SK-N-SH treated with all-trans-retinoic acid at 6 μM for 48 hours (cell line): ENCODE results near the gene PTH1R.

Source experiments
- ARNTL ChIP-seq: fragments of 450-650 bp; formaldehyde crosslinking; IDR thresholded peaks from 2 replicates; pipeline ENCODE4 v1.5.0; 2020; ENCODE audit warnings: low read depth, mild to moderate bottlenecking, moderate library complexity, borderline replicate concordance
- BACH2 ChIP-seq: fragments of 250-450 bp; sonication (Bioruptor Pico); IDR thresholded peaks from 2 replicates; pipeline ENCODE4 v1.9.0; 2021; ENCODE audit warnings: mild to moderate bottlenecking, borderline replicate concordance
- OSR1 ChIP-seq: fragments of 250-450 bp; sonication (Bioruptor Pico); IDR thresholded peaks from 2 replicates; pipeline ENCODE4 v1.8.0; 2022; ENCODE audit warnings: moderate library complexity, mild to moderate bottlenecking, inconsistent platforms
- PPARA ChIP-seq: fragments of 250-450 bp; sonication (Bioruptor Pico); IDR thresholded peaks from 2 replicates; pipeline ENCODE4 v1.5.0; 2020; ENCODE audit warnings: mild to moderate bottlenecking, borderline replicate concordance
- RARB ChIP-seq: fragments of 250-450 bp; sonication (Bioruptor Pico); IDR thresholded peaks from 2 replicates; pipeline ENCODE4 v1.8.0; 2021; ENCODE audit warnings: mild to moderate bottlenecking, moderate library complexity
- SNAI2 ChIP-seq: fragments of 250-450 bp; sonication (Bioruptor Pico); IDR thresholded peaks from 2 replicates; pipeline ENCODE4 v1.5.0; 2020; ENCODE audit warnings: mild to moderate bottlenecking, moderate library complexity
- TOX ChIP-seq: fragments of 250-450 bp; sonication (Bioruptor Pico); IDR thresholded peaks from 2 replicates; pipeline ENCODE4 v1.8.0; 2021; ENCODE audit warnings: mild to moderate bottlenecking, moderate library complexity, borderline replicate concordance
- ZFP3 ChIP-seq: fragments of 250-450 bp; sonication (Bioruptor Pico); IDR thresholded peaks from 2 replicates; pipeline ENCODE4 v1.5.0; 2020; ENCODE audit warnings: mild to moderate bottlenecking, moderate library complexity
- ZFP30 ChIP-seq: fragments of 450-650 bp; formaldehyde crosslinking; IDR thresholded peaks from 2 replicates; pipeline ENCODE4 v1.5.0; 2022; ENCODE audit warnings: mild to moderate bottlenecking, moderate library complexity
- ZNF565 ChIP-seq: fragments of 450-650 bp; formaldehyde crosslinking; conservative IDR thresholded peaks from 2 replicates; pipeline ENCODE4 v1.5.0; 2020; ENCODE audit warnings: low read depth, mild to moderate bottlenecking, moderate library complexity
- TF ChIP-seq, protein P1 (sequence below): fragments of 250-450 bp; sonication (Bioruptor Pico); IDR thresholded peaks from 2 replicates; pipeline ENCODE4 v1.5.0; 2020; ENCODE audit warnings: mild to moderate bottlenecking, moderate library complexity
- TF ChIP-seq, protein P2 (sequence below): fragments of 250-450 bp; sonication (Bioruptor Pico); IDR thresholded peaks from 2 replicates; pipeline ENCODE4 v1.8.0; 2020; ENCODE audit warnings: mild to moderate bottlenecking, moderate library complexity, borderline replicate concordance
- TF ChIP-seq, protein P3 (sequence below): fragments of 250-450 bp; sonication (Bioruptor Pico); IDR thresholded peaks from 2 replicates; pipeline ENCODE4 v1.5.1; 2020; ENCODE audit warnings: low read depth, mild to moderate bottlenecking, moderate library complexity

DNA sequence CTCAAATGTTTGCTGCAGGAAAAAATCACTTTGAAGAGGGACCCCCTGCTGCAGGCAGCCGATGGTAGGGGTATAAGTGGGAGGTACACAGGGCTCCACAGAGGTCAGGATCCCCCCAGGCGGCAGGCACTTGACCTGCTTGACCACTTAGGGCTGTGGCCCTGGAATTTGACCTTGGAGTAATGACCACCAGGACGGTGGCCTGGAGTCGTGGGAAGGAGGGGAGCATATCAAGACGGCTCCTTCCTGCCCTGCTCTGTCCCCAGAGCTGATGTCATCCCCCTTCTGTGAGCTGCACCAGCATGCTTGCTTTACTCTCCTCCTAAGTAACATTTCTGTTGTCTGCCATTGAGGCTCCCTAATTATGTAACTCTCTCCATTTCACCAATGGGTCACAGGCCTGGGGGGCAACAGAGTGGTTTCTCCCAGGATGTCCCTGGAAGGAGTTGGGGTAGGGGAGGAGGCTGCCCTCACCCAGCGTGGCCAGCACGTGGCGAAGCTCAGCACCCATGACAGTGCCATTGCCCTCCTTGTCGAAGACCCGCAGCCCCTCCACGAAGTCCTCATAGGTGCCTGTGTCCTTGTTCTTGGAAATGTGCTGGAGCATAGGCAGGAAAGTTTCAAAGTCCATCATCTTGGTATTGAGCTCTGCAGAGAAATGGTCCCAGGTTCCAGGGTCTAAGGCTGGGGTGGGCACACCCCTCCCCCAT lies 18.4 kb upstream of the PTH1R start:
- TF ChIP-seq, protein P1, sequence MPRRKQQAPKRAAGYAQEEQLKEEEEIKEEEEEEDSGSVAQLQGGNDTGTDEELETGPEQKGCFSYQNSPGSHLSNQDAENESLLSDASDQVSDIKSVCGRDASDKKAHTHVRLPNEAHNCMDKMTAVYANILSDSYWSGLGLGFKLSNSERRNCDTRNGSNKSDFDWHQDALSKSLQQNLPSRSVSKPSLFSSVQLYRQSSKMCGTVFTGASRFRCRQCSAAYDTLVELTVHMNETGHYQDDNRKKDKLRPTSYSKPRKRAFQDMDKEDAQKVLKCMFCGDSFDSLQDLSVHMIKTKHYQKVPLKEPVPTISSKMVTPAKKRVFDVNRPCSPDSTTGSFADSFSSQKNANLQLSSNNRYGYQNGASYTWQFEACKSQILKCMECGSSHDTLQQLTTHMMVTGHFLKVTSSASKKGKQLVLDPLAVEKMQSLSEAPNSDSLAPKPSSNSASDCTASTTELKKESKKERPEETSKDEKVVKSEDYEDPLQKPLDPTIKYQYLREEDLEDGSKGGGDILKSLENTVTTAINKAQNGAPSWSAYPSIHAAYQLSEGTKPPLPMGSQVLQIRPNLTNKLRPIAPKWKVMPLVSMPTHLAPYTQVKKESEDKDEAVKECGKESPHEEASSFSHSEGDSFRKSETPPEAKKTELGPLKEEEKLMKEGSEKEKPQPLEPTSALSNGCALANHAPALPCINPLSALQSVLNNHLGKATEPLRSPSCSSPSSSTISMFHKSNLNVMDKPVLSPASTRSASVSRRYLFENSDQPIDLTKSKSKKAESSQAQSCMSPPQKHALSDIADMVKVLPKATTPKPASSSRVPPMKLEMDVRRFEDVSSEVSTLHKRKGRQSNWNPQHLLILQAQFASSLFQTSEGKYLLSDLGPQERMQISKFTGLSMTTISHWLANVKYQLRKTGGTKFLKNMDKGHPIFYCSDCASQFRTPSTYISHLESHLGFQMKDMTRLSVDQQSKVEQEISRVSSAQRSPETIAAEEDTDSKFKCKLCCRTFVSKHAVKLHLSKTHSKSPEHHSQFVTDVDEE (CRISPR knock-in tag) = no peak
- TF ChIP-seq ZNF565 (CRISPR knock-in tag) (no peak), TOX (CRISPR knock-in tag) (no peak), OSR1 (CRISPR knock-in tag) (no peak), RARB (CRISPR knock-in tag) (no peak), ZFP3 (CRISPR knock-in tag) (no peak), ARNTL (CRISPR knock-in tag) (no peak), ZFP30 (CRISPR knock-in tag) (no peak), SNAI2 (CRISPR knock-in tag) (no peak), BACH2 (CRISPR knock-in tag) (no peak), PPARA (no peak)
- TF ChIP-seq, protein P2, sequence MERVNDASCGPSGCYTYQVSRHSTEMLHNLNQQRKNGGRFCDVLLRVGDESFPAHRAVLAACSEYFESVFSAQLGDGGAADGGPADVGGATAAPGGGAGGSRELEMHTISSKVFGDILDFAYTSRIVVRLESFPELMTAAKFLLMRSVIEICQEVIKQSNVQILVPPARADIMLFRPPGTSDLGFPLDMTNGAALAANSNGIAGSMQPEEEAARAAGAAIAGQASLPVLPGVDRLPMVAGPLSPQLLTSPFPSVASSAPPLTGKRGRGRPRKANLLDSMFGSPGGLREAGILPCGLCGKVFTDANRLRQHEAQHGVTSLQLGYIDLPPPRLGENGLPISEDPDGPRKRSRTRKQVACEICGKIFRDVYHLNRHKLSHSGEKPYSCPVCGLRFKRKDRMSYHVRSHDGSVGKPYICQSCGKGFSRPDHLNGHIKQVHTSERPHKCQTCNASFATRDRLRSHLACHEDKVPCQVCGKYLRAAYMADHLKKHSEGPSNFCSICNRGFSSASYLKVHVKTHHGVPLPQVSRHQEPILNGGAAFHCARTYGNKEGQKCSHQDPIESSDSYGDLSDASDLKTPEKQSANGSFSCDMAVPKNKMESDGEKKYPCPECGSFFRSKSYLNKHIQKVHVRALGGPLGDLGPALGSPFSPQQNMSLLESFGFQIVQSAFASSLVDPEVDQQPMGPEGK (CRISPR knock-in tag) = no peak
- TF ChIP-seq, protein P3, sequence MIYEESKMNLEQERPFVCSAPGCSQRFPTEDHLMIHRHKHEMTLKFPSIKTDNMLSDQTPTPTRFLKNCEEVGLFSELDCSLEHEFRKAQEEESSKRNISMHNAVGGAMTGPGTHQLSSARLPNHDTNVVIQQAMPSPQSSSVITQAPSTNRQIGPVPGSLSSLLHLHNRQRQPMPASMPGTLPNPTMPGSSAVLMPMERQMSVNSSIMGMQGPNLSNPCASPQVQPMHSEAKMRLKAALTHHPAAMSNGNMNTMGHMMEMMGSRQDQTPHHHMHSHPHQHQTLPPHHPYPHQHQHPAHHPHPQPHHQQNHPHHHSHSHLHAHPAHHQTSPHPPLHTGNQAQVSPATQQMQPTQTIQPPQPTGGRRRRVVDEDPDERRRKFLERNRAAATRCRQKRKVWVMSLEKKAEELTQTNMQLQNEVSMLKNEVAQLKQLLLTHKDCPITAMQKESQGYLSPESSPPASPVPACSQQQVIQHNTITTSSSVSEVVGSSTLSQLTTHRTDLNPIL (CRISPR knock-in tag) = no peak
